Neural progenitor cell (in vitro differentiated cells): ENCODE measurements around the gene PSKH1.

Experiments used
- CTCF ChIP-seq: fragments of 200-600 bp; sonication (generic); IDR thresholded peaks from 2 replicates; pipeline ENCODE4 v1.5.1; 2017; ENCODE audit warnings: antibody characterized with exemption, mild to moderate bottlenecking
- EZH2 ChIP-seq: fragments of 200-600 bp; sonication (generic); IDR thresholded peaks from 2 replicates; pipeline ENCODE4 v1.6.1; 2017; ENCODE audit warnings: antibody characterized with exemption, mild to moderate bottlenecking, moderate library complexity
- EZH2phosphoT487 ChIP-seq: fragments of 200-600 bp; sonication (generic); IDR thresholded peaks from 2 replicates; pipeline ENCODE4 v1.6.1; 2017; ENCODE audit warnings: antibody characterized with exemption

GRCh38 chr16:67847064-67847861 lies 45.8 kb upstream of the PSKH1 start, which contains the start of gene CENPT:
- TF ChIP-seq CTCF (no peak), EZH2 (no peak), EZH2phosphoT487 (no peak)
